ELR (cell line): ENCODE data around the gene CDH16.
"Not testable (repeated sequence)": the region's sequence is repeated elsewhere in the genome, so short reads cannot be mapped to it uniquely, and the experiment has no call there.

ENCODE experiments used
- DNase-seq: peaks from one replicate; pipeline ENCODE4 v3.0.0-alpha.2; 2015; ENCODE audit warnings: low read depth

Gene CDH16, protein sequence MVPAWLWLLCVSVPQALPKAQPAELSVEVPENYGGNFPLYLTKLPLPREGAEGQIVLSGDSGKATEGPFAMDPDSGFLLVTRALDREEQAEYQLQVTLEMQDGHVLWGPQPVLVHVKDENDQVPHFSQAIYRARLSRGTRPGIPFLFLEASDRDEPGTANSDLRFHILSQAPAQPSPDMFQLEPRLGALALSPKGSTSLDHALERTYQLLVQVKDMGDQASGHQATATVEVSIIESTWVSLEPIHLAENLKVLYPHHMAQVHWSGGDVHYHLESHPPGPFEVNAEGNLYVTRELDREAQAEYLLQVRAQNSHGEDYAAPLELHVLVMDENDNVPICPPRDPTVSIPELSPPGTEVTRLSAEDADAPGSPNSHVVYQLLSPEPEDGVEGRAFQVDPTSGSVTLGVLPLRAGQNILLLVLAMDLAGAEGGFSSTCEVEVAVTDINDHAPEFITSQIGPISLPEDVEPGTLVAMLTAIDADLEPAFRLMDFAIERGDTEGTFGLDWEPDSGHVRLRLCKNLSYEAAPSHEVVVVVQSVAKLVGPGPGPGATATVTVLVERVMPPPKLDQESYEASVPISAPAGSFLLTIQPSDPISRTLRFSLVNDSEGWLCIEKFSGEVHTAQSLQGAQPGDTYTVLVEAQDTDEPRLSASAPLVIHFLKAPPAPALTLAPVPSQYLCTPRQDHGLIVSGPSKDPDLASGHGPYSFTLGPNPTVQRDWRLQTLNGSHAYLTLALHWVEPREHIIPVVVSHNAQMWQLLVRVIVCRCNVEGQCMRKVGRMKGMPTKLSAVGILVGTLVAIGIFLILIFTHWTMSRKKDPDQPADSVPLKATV

DNA sequence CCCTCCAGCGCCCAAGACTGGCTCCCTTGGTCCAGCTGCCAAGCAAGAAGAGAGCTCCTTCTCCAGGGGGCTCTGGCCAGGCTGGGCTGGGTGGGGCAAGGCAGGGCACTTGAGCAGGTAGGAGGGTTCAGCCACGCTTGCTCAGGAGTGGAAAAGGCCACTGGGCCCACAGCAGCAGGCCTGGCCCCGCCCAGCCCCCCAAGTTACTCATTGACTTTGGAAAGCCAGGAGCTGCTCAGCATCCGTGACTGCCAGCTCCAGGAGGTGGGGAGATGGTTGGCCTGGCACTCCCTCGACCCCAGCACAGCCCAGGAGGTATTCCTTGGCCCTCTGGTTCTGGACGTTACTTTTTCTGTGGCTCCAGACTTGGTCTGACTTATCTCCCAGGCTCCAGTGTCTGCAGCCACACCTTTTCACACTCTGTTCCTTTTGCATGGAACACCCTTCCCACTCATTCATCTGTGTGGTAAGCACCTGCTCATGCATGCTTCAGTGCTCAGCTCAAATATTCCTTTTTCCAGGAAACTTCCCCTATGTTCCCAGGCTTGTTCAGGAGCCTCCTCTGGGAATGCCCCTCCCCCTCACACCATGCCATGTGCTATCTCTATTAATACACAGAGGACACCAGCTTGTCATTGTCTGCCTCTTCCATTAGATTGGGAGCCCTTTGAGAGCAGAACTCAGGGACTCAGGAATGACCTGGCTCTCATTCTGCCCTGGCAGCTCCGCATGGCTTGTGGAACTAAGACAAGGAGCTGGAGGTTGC is at the start of gene CDH16:
CDH16 (minus strand) TSS at position 83 of the 766 bp plus-strand sequence. CDS start 820 bp downstream, outside the sequence.
- no peak for DNase-seq

DNA sequence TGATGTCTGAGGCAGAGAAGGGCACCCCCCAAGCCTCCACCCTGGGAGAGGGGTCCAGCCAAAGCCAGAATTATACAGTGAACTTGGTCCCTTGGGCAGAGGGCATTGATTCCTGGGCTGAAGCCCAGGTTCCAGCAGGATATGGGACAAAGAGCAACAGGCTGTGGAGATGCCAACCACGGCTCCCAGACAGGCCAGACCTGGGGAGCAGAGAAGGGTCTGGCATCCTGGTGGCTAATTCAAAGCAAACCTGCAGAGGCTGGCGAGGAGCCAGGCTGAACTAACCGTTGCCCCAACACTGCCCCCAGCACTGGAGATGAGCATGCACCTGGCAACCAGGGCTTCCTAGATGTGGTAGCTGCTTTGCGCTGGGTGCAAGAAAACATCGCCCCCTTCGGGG is 45.4 kb upstream of the CDH16 start:
- DNase-seq, result no peak

DNA sequence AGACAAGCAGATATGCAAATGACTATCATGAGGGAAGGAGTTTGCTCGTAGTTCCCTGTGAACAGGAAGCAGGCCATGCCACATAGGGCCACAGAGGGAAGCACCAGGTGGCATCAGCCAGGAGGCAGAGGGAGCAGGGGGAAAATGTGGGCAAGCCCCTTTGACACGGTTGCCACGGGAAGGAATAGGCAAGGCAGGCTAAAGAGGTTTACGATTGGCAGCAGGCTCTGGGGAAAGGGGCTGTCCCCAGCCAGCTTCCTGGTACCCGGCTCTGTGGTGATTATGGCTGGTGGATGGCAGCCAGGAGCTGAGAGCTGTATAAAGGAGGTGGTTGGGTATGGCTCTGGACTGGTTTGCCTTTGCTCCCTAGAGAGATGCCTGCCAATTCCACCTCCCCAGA is 43.2 kb upstream of the CDH16 start:
- no peak for DNase-seq

DNA sequence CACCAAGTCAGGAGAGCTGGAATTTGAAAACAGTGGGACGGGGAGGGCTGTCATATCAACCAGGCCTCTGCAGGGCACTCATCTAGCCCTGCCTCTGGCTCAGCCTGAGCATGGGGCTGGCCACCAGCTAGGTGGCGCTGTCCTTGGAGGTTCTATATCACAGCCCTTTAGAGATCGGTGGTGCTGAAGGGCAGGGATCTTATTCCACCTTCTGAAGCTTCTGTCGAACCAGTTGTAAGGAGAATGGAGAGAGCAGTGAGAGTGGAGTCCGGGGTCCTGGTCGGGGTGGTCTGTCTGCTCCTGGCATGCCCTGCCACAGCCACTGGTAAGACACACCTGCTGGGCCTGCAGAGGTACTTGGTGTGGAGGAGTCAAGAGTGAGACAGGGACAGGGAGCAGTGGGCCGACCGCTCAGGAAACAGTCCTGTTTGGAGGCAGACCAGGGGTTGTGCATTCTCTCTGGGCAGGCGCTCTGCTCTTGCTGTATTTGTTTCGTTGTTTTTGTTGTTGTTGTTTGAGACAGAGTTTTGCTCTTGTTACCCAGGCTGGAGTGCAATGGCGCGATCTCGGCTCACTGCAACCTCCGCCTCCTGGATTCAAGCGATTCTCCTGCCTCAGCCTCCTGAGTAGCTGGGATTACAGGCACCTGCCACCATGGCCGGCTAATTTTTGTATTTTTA is 42.5 kb upstream of the CDH16 start, which contains the start of gene CES3:
CES3 (plus strand) TSS at position 202 of the 680 bp plus-strand sequence; CDS start at position 244, 42 bp downstream.
- DNase-seq, result peak; percentile 81

DNA sequence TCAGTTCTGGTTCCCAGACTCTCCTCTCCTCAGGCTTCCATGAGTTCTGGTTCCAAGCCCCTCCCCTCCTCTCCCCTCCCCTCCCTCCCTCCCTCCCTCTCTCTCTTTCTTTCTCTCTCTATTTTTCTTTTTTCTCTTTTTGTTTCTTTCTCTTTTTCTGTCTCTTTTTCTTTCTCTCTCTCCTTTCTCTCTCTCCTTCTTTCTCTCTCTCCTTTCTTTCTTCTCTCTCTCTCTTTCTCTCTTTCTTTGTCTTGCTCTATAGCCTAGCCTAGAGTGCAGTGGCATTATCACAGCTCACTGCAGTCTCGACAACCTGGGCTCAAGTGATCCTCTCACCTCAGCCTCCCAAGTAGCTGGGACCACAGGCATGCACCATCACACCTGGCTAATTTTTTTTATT is 41.6 kb upstream of the CDH16 start:
- no peak for DNase-seq

DNA sequence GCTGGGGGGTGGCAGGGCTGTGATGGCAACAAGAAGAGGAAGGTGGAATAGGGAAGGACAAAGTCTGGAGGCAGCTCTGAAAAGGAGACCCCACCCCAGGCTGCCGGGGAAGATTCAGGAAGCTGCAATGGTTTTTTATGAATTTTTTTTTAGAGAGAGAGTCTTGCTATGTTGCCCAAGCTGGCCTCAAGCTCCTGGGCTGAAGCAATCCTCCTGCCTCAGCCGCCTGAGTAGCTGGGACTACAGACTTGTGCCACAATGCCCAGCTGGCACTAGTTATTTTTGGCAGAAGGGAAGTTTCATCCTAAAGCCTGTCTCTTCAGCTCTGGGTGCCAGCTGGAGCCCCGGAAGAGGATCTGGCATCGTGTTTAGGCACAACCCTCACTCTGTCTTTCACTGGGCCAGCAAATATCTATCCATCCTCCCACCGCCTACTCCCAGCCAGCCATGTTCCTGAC is 41.0 kb upstream of the CDH16 start:
- no peak for DNase-seq

DNA sequence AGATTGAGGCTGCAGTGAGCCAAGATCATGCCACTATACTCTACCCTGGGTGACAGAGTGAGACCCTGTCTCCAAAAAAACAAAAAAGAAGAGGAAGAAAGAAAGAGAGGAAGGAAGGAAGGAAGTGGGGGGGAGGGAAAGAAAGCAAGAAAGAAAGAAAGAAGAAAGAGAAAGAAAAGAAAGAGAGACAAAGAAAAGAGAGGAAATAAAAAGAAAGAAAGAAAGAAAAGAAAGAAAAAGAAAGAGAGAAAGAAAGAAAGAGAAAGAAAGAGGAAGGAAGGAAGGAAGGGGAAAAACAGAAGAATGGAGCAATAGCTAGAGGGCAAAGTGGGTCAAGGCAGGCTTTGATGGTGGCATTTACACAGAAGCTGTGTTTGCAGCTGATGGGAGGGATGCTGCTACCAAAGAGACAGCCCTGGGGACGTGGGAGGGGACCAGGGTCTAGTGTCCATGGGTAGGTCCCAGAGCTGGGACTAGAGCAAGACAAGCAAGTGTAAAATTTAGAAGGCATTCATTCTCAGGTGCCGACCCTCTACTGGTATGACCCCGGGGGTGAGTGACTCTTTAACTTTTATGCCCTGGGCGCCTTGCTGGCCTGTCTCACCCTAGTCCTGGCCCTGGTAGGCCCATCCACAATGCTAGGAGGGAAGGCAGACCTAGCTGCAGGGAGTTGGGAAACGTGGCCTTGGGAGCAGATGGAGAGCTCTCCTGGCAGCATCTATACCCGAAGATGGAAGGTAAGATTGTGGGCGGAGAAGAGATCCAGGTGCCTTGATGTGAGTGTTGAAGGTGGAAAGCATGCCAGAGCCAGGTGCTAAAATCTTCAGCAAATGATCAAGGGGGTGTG is 40.4 kb upstream of the CDH16 start:
- no peak for DNase-seq

DNA sequence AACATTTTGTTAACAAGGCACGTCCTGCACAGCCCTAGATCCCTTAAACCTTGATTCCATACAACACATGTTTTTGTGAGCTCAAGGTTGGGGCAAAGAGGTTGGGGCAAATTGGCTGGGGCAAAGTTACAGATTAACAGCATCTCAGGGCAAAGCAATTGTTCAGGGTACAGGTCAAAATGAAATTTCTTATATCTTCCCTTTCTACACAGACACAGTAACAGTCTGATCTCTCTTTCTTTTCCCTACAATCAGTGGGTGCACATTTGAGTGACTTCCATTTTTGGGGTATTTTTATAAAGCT is 37.4 kb upstream of the CDH16 start:
- not testable (repeated sequence) for DNase-seq

DNA sequence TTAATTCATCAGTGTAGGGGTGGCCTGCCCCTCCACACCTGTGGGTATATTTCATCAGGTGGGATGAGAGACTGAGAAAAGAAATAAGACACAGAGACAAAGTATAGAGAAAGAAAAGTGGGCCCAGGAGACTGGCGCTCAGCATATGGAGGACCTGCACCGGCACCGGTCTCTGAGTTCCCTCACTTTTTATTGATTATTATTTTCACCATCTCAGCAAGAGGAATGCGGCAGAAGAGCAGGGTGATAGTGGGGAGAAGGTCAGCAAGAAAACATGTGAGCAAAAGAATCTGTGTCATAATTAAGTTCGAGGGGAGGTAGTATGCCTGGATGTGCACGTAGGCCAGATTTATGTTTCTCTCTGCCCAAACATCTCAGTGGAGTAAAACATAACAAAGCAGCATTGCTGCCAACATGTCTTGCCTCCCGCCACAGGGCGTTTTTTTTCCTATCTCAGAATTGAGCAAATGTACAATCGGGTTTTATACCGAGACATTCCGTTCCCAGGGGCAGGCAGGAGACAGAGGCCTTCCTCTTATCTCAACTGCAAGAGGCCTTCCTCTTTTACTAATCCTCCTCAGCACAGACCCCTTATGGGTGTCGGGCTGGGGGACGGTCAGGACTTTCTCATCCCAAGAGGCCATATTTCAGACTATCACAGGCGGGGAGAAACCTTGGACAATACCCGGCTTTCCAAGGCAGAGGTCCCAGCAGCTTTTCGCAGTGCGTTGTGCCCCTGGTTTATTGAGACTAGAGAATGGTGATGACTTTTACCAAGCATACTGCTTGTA is 36.9 kb upstream of the CDH16 start:
- DNase-seq, result not testable (repeated sequence)

DNA sequence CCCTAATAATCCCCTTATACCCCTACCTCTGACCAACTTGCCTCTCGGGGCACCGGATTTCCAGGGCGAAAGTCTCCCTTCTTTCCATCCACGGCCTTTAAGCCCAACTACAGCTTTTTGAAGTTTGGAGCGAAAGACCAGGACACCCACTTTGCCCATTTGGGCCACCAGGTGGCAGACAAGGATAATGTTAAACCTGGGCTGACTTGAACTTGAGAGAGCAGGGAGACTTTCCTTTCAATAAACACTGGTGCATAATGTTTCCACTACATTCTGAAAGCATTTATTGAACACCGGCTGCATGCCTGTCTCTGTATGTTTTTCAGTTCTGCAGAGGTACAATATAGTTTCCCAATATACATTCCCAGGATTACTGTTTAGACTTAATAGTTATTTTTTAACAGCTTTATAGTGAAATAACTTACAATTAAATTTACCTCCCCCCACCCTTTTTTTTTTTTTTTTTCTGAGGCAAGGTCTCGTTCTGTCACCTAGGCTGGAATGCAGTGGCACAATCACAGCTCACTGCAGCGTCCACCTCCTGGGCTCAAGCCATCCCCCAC is 35.5 kb upstream of the CDH16 start:
- peak; percentile 84 for DNase-seq

DNA sequence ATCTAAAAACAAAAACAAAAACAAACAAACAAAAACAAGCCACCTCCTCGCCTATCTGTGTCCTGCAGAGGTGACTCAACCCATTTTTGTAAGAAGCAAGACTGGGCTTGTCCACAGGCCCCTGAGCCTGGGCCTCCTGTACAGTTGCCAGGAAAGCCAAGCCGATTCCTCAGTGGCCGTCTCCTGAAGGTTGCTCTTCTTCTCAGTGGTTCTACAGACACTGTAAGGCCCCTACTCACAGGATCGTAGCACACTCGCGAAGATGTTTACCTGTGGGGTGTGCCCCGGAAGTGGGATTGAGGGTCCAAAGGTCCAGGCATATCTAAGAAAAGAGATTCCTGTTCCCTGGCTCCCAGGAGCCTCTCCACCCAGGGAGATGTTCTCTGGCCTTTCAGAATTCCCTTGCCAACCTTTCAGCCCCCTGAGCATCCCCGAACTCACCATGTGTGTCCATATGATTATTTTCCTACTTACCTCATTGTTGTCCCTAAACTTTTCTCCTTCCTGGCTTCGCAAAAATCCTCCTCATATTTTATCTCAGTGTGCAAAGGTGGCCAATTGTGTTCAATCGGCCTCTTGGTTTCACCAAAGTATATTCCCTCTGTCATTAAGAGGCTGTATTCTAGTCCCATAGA is 34.9 kb upstream of the CDH16 start:
- no peak for DNase-seq

DNA sequence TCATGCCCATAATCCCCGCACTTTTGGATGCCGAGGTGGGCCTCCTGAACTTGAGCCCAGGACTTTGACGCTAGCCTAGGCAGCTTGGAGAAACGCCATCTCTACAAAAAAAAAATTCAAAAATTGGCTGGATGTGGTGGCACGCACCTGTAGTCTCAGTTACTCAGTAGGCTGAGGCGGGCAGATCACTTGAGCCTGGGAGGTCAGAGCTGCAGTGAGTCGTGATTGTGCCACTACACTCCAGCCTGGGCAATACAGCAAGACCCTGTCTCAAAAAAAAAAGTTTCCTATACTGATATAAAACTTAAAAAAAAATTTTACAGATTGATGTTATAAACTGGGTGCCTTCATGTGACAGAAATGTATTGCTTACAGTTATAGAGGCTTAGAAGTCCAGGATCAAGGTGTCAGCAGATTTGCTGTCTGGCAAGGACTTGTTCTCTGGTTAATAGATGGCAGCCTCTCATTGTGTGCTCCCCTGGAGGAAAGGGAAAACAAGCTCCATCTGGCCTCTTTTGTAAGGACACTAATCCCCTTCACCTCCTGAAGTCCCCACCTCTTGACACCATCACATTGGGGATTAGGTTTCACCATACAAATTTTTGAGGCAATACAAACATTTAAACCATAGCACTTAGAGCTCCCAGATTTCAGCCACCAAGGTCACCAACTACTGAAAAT is 33.9 kb upstream of the CDH16 start:
- DNase-seq, result no peak

DNA sequence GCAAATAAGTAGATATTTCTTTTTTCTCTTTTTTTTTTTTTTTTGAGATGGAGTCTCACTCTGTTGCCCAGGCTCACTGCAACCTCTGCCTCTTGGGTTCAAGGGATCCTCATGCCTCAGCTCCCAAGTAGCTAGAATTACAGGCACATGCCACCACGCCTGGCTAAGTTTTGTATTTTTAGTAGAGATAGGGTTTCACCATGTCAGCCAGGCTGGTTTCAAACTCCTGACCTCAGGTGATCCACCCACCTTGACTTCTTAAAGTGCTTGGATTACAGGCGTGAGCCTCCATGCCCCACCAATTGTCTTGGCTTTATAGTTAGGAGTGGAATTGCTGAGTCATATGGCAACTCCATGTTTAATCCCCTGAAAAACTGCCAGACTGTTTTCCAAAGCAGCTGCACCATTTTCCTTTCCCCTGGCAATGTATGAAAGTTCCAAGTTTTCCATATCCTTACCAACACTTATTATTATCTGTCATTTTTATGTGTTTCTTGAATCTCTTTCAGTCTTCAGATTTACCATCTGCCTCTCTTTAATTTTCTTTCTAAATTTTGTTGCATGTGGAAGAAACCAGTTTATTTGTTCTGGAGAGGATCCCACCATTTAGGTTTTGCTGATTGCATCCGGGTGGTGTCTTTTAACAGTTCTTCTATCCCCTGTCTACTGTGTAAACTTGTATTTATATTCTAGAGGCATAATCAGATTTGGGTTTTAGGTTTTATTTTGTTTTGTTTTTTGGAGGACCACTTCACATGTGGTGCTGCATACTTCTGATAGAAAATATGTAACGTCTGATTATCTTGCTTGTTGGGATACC is 32.5 kb upstream of the CDH16 start:
- no peak for DNase-seq

DNA sequence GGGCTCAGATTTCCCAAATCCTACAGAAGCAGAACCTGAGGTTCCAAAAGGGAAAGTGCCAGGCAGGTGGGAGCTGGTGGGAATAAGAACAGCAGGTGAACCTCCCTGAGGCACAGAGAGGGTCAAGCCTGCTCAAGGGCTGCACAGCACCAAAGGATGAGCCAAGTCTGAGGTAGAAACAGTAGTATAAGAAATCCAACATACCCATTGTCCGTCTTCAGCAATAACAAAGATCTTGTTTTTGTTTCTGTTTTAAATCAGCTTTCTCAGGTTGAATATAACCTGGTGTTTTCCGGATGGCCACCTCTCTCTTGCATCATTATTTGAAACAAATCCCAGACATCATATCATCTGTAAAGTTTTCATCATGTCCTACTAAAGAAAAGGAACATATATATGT is 31.8 kb upstream of the CDH16 start:
- no peak for DNase-seq

DNA sequence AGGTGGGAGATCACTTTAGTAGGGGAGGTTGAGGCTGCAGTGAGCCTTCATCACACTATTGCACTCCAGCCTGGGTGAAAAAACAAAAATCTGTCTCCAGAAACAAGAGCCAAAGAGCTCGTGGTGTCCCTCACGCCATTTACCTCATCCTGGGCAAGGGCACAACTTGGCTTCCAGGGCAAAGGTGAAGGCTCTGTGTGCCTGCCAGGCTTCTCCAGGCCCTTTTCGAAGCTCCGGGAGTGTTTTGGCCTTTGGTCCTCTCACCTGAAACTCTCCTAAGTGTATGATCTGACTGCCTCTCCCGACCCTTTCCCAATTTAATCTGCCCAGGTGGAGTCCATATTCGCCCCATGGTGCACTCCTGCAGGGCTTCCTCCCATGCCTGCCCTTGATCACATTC is 30.8 kb upstream of the CDH16 start:
- DNase-seq, result no peak

DNA sequence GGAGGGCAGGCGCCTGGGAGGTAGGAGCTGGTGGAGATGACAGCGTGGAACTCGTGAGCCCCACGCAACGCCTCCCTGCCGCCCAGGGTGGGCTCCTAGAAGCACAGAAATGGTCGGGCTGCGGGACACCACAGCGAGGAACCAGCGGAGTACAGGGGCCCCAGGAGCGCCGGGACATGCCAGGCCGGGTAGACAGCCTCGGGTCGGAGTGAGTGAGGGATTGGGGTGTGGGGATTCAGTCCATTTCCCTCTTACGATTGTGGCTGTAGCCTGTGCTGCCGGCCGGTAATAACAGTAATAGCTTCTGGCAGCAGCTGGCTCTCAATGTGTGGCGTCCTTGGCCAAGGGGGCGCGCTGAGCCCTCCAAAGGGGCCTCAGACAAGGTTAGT is 30.1 kb upstream of the CDH16 start:
- DNase-seq, result no peak

DNA sequence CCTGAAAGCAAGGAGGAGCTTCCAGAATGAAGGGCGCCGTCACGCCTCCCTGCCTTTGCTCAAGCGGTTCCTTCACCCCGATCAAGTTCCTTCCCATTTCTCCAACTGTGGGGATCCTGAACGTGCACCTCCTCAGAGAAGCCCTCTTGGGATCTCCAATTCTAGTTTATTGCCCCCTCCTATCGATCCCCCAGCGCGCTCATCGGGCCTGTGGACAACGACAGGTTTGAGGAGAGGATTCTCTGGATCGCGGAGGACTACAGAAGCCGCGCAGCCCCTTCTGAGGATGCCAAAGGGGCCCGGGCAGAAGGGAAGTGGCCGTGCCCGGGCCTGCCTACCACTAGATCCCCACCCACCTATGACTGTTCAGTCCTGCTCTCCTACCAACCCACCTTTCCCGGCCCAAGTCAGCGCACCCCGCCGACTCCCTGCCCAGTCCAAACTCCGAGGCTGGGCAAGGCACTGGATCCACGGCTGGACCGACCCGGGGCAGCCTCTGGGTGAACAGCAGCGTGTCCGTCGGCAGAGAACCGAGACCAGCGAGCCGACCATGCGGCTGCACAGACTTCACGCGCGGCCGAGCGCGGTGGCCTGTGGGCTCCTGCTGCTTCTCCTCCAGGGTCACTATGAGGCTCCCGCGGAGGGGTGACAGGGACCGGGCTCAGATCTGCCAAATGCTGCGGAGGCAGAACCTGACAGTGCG is 29.6 kb upstream of the CDH16 start:
- peak; percentile 43 for DNase-seq
